HG03432 (cell line): ENCODE measurements around the gene TCF12.
"Not testable (repeated sequence)": the region's sequence is repeated elsewhere in the genome, so short reads cannot be mapped to it uniquely, and the experiment has no call there.

Source experiments
- ATAC-seq: cut with Tn5 transposase; IDR thresholded peaks from one replicate; pipeline ENCODE4 v1.9.1; 2021; ENCODE audit warnings: mild to moderate bottlenecking, moderate library complexity; ENCODE audit not compliant: unreplicated experiment

Gene TCF12

DNA sequence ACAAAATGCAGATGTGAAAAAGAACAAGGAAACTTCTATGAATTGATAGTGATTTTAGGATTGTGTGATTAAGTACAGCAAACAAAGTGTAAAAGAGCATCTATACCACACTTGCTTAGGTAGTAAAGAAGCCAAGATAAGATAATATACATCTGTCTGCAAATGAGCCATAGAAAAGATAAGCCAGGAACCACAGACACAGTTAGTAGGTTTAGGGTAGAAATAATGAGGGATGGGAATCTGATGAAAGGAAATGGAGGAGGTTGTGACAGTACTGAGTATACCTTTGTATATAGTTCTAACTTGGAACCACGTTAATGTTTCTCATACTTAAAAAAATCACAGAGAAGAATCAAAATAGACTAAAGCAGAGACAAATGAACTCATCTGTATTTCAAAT is 54.0 kb downstream of the TCF12 start:
- ATAC-seq: no peak

DNA sequence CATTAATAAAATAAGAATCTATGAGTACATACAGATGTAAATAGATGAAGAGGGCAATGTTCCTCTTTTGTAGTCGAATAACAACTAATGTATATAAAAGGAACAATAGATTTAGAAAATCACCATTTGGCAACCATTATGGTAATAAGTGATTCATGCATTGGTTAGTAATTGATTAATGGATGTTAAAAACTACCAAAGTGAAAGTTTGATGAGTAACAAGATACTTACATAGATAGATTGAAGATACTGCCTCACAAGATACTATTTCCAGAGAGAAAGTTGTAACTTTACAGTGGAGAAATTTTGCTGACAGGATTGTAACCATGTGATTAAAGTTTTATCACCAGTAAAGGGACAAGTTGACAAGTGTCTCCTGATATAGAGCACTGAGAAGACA is 55.0 kb downstream of the TCF12 start:
- ATAC-seq: no peak

DNA sequence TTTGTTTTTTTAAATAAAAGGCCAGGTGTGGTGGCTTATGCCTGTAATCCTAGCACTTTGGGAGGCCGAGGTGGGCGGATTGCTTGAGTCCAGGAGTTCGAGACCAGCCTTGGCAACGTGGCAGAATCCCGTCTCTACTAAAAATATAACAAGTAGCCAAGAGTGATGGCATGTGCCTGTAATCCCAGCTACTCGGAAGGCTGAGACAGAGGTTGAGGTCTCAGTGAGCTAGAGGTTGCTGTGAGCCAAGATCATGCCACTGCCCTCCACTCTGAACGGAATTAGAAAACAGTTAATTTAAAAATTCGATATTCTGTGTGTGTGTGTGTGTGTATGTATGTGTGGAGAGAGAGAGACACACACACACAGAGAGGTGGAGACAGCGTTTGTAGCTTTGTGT is 58.8 kb downstream of the TCF12 start:
- ATAC-seq: no peak

DNA sequence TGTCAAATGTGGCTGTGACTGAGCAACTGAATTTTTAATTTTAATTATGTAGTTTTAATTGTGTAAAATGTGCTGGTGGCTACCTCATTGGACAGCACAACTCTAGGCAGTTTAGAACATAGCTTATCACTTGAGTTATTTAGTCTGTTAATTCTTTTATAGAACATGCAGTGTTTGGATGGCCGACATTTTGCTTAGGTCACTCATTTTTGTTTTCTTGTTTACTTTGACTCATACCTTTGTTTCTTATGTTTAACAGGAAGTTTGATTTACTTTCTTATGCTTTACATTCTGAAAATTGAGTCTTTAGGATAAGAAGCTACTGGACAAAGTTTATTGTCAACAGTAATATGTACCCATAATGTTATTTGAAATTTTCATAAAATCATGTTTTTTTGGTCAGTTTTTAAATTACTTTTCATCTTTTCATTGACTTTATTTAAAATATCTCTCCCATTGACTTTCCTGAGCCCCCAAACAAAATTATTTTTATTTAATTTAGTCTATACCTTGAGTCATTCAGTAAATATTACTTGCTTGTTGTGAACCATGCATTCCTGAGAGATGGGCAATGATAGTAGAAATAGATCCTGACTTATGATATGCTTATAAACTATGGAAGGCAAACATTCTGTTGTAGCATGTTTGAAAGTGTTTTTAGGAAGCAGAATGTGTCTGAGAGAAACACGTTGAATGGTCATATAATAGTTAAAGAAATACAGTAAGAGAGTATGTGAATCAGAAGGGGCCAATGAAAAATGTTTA is 60.6 kb downstream of the TCF12 start:
- no peak for ATAC-seq

DNA sequence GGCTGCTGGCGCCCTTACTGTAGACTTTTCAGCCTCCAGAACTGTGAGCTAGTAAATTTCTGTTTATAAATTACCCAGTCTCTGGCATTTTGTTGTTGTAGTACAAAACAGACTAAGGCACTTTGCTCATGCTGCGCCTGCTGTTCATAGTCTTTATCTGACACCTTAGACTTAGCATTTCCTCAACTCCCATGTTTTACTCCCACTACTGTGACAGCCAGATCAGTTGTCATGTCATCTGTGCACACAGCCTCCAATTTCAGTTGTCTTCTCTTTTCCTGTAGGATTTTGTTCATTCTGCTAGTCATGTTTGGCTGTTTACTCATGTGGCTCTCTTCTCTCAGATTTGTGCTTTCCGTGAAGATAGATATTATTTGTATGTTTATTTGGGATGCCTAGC is 62.0 kb downstream of the TCF12 start:
- ATAC-seq: no peak

DNA sequence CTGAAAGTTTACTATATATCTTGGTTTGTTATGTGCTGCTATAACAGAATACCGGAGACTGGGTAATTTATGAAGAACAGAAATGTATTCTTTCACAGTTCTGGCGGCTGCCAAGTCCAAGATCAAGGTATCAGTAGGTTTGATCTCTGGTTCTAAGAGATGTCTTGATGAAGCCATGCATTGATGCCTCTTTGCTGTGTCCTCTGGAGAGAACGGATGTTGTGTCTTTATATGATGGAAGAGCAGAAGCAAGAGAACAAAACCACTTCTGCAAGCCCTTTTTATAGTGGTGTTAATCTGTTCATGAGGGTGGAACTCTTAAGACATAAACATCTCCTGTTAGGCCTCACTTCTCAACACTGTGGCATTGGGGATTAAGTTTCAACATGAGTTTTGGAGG is 62.7 kb downstream of the TCF12 start:
- ATAC-seq: no peak

DNA sequence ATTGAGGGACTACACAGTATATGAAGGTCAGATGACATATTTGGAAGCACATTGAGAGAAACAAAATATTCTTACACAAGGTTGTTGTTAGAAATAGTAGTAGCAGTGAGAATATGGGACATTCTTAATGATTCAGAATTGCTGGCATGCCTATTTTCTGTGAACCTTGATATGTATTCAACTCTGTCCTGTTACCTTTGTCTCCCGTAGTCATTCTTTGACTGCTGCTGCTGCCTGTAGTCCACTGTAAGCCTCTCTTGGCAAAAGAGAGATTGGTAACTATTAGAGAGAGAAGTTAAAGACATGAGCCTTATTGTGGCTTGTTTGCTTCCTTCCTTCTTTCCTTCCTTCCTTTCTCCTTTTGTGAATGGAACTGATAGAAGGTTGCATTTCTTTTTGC is 64.5 kb downstream of the TCF12 start:
- no peak for ATAC-seq

DNA sequence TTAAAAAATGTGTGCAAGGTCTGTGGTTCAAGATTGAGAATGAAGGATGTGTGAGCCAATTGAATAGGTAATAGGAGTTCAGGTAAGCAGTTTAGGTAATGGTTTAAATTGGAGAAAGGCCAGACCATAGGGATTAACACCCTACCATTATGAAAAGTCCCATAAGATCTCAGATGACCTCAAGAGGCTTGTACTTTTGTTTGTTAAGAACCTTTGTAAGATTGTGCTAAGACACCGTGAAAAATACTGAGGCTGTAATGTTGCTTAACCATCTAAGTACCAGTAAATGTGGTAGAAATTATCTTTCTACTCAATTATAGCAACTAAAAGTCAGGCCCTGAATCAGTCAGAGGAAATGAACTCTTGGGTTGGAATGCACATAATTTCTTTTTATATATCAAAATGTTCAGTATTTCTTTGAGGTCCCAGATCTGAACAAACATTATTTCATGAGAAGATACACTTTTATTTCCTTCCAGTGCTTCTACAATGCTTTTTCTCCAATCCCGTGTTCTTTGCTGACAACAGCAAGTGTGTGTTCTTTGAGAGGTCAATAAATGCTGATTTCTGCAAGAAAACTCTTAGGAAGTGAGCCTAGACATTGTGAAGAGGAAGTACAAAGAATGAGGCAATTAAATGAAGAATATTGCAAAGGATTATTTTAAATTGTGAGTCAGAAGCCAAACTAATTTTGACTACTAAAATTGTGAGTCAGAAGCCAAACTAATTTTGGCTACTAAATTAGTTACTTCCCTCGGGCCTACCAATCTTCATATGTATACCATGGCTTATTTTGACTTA is 66.4 kb downstream of the TCF12 start:
- ATAC-seq: no peak

DNA sequence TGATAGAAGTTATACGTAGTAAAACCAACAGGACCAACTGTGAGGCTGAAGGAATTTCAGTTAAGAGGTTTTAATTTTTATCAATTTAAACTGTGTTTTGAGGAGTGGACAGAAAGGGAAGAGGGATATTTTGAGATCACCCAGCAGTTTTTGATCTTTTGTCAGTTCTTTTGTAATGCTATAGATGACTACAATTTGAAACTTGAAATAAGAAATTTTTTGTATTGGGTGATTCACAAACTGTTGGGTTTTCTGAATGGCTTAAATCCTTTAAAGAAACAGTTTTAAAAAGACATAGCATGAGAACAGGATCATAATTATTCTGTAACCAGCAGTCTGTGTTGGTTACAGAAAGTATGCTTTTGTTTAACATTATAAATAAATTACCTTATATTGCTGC is 67.4 kb downstream of the TCF12 start:
- no peak for ATAC-seq

DNA sequence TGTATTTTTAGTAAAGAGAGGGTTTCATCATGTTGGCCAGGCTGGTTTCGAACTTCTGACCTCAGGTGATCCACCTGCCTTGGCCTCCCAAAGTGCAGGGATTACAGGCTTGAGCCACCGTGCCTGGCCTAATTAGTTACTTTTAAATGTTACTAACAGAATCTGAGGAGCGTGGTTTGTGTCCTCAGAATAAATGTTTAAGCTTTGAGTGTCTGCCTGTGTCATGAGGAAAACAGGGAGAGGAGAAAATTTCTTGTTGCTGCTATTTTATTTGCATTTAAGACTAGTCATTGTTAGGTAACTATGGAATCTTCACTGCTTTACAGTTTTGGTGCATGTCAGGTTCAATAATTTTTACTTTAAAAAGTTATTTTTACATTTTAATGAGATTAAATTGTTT is 68.8 kb downstream of the TCF12 start:
- no peak for ATAC-seq

DNA sequence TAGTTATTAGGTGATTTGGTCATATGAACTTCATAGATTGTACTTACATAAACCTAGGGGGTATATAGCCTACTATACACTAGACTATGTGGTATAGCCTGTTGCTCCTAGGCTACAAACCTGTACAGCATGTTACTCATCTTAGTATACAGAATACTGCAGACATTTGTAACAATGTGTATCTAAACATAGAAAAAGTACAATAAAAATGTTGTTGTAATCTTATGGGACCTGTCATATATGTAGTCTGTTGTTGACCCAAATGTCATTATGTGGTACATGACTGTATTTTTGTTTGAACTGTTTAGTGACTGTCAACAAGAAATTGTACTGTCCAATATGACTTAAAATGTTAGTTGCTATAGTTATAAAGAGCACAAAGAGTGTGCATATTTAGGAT is 69.8 kb downstream of the TCF12 start:
- no peak for ATAC-seq

DNA sequence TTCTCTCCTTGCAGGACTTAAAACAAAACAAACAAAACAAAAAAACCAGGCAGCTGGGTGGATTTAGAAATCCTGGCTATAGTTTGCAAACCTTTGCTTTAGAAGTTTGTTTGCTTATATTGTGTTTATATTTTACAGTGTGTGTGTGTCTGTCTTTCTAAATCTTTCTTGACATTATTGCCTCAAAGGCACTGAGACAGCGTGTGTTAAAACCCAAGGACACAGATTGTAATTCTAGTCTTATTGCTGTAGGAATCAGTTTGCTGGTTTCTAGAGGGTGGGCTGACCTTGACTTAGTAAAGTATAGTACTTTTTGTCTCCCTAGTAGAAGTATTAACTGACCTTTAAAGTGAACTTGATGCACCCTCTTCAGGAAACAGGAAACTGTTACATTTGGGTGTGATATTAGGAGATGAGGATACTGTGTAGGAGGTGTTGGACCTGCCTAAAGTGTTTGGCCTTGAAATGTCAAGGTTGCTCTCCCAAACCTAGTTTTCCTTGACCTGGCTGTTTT is 71.0 kb downstream of the TCF12 start:
- no peak for ATAC-seq

DNA sequence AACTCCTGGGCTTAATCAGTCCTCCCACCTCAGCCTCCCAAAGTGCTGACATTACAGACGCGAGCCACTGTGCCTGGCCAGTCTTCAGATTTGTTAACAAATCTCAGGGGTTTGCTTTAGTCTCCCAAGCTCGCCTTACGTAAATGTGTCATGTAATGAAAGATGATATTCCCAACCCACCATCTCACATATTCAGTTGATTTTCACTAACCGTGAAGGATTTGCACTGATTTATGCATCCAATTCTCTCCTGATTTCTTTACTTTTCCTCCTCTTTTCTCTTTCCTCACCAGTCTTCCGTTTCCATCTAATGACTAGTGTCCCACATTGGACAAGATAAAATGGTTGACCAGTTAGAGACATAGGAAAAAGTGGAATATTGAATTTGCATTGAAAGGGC is 72.6 kb downstream of the TCF12 start:
- ATAC-seq: no peak

DNA sequence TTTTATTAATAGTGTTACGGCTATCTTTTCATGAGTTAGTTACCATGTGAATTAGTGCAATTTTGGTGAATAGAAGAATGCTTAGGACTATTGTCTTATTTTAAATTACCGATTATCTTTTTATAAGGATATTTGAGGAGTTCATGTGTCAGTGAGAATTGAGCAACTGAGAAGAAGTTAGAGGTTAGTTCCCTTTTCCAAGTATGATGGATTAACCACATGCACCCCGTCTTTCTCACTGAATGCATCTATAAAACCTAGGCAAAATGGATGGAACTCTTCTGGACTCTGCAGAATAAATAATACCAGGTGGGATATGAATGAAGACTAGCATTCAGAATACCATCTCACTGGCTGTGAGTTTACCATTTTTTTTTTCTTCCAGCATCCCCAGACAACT is 74.3 kb downstream of the TCF12 start:
- no peak for ATAC-seq

DNA sequence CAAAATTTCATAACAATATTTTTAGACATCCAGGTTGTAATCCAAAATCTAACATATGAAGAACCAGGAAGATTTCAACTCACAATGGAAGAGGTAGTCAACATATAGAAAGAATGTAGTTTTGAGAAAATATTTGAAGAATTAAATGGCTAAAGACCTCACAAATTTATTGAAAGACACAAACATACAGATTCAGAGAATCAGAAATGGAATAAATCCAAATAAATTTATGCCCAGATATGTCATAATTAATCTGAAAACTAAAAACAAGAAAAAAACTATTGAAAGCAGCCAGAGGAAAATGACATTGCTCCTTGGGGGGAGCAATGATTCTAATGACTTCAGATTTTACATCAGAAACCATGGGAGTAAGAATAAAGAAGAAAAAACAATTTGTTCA is 75.8 kb downstream of the TCF12 start:
- no peak for ATAC-seq

DNA sequence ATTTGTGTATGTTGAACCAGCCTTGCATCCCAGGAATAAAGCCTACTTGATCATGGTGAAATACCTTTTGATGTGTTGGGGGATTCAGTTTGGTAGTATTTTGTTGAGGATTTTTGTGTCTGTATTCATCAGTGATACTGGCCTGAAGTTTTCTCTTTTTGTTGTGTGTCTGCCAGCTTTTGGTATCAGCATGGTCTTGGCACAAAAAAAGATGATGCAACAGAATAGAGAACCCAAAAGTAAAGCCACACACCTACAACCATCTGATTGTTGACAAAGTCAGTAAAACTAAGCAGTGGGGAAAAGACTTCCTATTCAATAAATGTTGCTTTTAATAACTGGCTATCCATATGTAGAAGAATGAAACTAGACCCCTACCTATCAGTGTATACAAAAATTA is 77.6 kb downstream of the TCF12 start:
- no peak for ATAC-seq

DNA sequence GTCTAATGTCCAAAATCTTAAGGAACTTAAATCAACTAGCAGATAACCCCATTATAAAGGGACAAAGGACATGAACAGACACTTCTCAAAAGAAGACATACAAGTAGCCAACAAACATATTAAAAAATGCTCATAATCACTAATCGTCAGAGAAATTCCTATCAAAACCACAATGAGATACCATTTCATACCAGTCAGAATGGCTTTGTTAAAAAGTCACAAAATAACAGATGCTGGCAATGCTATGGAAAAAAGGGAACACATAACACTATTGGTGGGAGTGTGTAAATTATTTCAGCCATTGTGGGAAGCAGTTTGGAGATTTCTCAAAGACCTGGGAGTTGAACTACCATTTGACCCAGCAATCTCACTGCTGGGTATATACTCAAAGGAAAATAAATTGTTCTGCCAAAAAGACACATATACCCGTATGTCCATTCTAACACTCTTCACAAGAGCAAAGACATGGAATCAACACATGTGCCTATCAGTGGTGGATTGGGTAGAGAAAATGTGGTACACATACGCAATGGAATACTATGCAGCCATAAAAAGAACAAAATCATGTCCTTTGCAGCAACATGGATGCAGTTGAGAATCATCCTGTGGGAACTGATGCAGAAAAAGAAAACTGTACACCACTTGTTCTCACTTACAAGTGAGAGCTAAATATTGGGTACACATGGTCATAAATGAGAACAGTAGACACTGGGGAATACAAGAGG is 78.5 kb downstream of the TCF12 start:
- ATAC-seq: no peak

DNA sequence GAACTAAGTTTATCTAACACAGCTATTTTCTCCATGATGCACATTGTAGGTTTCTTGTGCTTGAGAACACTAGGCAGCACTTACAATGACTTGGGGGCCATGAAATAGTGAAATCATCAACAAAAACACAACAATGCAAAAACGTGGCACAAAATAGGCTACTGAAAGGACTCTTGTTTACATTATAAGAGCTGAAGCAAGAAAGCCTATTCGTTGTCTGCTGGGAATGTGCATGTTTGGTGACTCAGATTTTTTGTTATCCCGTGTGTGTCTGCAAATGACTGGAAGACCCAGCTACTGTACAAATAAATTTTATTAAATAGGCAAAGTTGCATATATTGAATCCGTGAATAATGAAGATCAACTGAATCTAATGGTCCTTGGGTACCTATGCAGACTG is 85.0 kb downstream of the TCF12 start:
- ATAC-seq: no peak

DNA sequence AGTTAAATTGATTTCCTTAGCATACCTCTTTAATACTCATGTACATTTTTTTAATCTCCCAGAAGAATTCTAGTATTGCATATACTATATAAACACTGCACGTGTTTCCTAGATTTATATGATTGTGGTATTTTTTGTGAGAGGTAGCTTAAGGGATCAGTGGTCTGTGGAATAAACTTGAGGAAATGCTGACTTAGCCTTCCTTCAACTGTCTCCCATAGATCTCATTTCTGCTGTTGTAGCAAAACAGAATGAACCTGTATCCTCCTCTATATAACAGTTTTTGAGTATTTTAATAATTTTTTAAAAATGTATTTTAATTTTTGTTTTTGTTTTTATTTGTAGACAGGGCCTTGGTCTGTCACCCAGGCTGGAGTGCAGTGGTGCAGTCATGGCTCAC is 86.8 kb downstream of the TCF12 start:
- ATAC-seq: no peak

DNA sequence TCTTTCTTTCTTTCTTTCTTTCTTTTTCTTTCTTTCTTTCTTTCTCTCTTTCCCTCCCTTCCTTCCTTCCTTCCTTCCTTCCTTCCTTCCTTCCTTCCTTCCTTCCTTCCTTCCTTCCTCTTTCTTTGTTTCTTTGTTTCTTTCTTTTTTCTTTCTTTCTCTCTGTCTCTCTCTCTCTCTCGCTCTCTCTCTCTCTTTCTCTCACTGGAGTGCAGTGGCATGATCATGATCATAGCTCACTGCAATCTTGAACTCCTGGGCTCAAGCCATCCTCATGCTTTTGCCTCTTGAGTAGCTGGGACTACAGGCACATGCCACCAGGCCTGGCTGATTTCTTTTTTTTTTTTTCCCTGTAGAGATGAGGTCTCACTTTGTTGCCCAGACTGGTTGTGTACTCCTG is 89.4 kb downstream of the TCF12 start:
- ATAC-seq: not testable (repeated sequence)

DNA sequence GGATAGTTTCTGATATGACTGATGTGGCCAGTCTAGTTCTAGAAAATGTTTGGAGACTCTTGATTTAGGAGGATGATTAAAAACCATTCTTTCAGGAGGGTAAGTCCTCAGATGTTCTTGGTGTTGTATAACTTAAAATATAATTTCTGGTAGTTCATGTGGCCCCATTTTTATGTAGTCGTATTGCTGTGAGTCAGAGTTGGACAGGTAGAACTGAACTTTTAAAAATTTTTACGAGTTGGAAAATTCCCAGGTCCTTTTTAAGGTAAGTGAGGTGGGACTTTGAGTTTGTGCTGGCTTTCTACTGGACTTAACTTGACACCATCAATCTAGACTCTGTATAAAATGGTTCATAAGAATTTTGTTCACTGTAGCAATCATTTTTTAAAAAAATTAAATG is 92.3 kb downstream of the TCF12 start:
- no peak for ATAC-seq

DNA sequence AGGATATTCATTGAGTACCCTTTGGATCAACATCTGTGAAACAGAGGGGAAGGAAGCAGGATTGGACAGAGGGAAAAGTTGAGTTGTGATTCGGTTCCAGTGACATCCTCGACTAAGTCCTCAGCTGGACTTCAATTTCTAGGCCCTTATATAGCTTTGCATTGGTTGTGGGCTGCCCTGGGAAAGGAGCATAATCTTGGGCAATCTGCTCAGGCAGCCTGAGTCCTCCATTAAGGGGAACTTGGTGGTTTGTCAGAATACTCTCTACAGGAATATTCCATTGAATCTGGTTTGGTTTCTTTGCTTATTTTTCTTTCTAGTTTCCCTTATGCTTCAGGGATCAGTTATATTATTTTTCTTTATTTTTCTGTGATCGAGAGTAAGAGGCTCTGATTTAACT is 94.1 kb downstream of the TCF12 start:
- no peak for ATAC-seq
